GM12878 (cell line): ENCODE data around the gene VPS33B. TPM values are rescaled to one million over a fixed set of nuclear protein-coding genes. Genes with fewer than 3 reads are reported as not detected.

Experiments
- ATAC-seq: fragments of 200-7000 bp; cut with Tn5 transposase; 3 replicates; pipeline ENCODE4 v1.9.1; 2020; ENCODE audit warnings: mild to moderate bottlenecking, moderate library complexity
- BruUV-seq: library from RNA; stranded (reverse); fragments of 400-500 nt; replicated peaks from 2 replicates; lab custom pipeline; 2021; lab: Mats Ljungman, UMichigan
- CTCF ChIA-PET: fragments of 300-600 bp; sonication (Branson Sonifier 250); formaldehyde crosslinking; extraction: SDS; loops from one replicate; lab custom pipeline; 2021; ENCODE audit warnings: inconsistent platforms; lab: Yijun Ruan, JAX
- POLR2A ChIA-PET: fragments of 350-600 bp; formaldehyde crosslinking; extraction: SDS; loops from one replicate; lab custom pipeline; 2021; ENCODE audit warnings: inconsistent platforms; lab: Charles Lee
- RAD21 ChIA-PET: fragments of 300-600 bp; sonication (Branson Sonifier 250); formaldehyde crosslinking; loops from one replicate; lab custom pipeline; 2023; ENCODE audit warnings: antibody characterized with exemption; ENCODE audit not compliant: unreplicated experiment; lab: Charles Lee
- SMC1A ChIA-PET: fragments of 300-600 bp; sonication (Branson Sonifier 250); formaldehyde crosslinking; loops from one replicate; lab custom pipeline; 2023; ENCODE audit not compliant: unreplicated experiment, uncharacterized antibody; lab: Charles Lee
- DNase-seq: peaks from one replicate; pipeline ENCODE4 v3.0.0-alpha.2; 2011; ENCODE audit warnings: low read depth, low spot score
- FAIRE-seq: peaks from 3 replicates; lab custom pipeline; 2011; peaks lifted over from hg19 to GRCh38; lab: Jason Lieb, UNC
- H2AFZ ChIP-seq: 2 replicates; pipeline ENCODE4 v1.6.0; 2011; ENCODE audit warnings: low read depth, low read length, control low read depth; ENCODE audit not compliant: control insufficient read depth
- H3K27ac ChIP-seq: 2 replicates; pipeline ENCODE4 v1.5.1; 2011; ENCODE audit warnings: control low read depth; ENCODE audit not compliant: control insufficient read depth, insufficient read depth
- H3K27me3 ChIP-seq, 2 experiments: replicated peaks in 1 of 2; 2 replicates each; pipeline versions ENCODE4 v1.6.0 to v1.6.1; 2011; ENCODE audit warnings: low read length in 1 of 2; ENCODE audit not compliant: control insufficient read depth in 2 of 2, insufficient read depth in 2 of 2
- H3K36me3 ChIP-seq, 2 experiments: 2 replicates each; pipeline ENCODE4 v1.5.1; 2011; ENCODE audit warnings: low read length in 1 of 2; ENCODE audit not compliant: control insufficient read depth in 2 of 2, insufficient read depth in 2 of 2
- H3K4me1 ChIP-seq: 2 replicates; pipeline ENCODE4 v1.6.1; 2011; ENCODE audit warnings: mild to moderate bottlenecking, low read length, moderate library complexity, mixed read lengths; ENCODE audit not compliant: control insufficient read depth, insufficient read depth
- H3K4me2 ChIP-seq: 2 replicates; pipeline ENCODE4 v1.6.0; 2011; ENCODE audit warnings: control low read depth; ENCODE audit not compliant: control insufficient read depth, insufficient read depth
- H3K4me3 ChIP-seq: fragments of 200-600 bp; sonication (generic); 2 replicates; pipeline ENCODE4 v1.5.1; 2016
- H3K79me2 ChIP-seq: 2 replicates; pipeline ENCODE4 v1.6.0; 2011; ENCODE audit warnings: low read length; ENCODE audit not compliant: control insufficient read depth, insufficient read depth
- H3K9ac ChIP-seq: 2 replicates; pipeline ENCODE4 v1.8.0; 2011; ENCODE audit warnings: low read length, control low read depth, mixed read lengths; ENCODE audit not compliant: control insufficient read depth, insufficient read depth
- H3K9me3 ChIP-seq: replicated peaks from 3 replicates; pipeline ENCODE4 v1.5.1; 2011; ENCODE audit warnings: mild to moderate bottlenecking, low read length; ENCODE audit not compliant: control insufficient read depth, insufficient read depth
- H4K20me1 ChIP-seq: 2 replicates; pipeline ENCODE4 v1.6.0; 2011; ENCODE audit not compliant: control insufficient read depth, insufficient read depth
- ASH2L ChIP-seq: fragments of 300-600, 200-600 bp; sonication (generic); IDR thresholded peaks from 2 replicates; pipeline ENCODE4 v1.6.1; 2017; ENCODE audit warnings: low read depth, mild to moderate bottlenecking, borderline replicate concordance
- ATF2 ChIP-seq: IDR thresholded peaks from 2 replicates; pipeline ENCODE4 v1.6.1; 2012; ENCODE audit warnings: low read length, inconsistent platforms
- ATF3 ChIP-seq: IDR thresholded peaks from 2 replicates; pipeline ENCODE4 v1.6.1; 2011; ENCODE audit warnings: low read depth, mild to moderate bottlenecking, low read length, moderate library complexity, borderline replicate concordance; ENCODE audit errors: extremely low read depth
- BMI1 ChIP-seq: fragments of 450-650 bp; IDR thresholded peaks from 2 replicates; pipeline ENCODE4 v1.6.1; 2016; ENCODE audit warnings: mild to moderate bottlenecking, moderate library complexity, borderline replicate concordance
- CEBPB ChIP-seq, 2 experiments: fragments of 150-350 bp in 1 of 2; IDR thresholded peaks; 2 replicates each; pipeline ENCODE4 v1.6.1; 2012 to 2014; ENCODE audit warnings: low read depth in 2 of 2, low read length in 2 of 2, borderline replicate concordance in 1 of 2, inconsistent platforms in 1 of 2
- CREB1 ChIP-seq: IDR thresholded peaks from 2 replicates; pipeline ENCODE4 v1.6.1; 2012; ENCODE audit warnings: low read depth, mild to moderate bottlenecking, inconsistent platforms
- E4F1 ChIP-seq: fragments of 450-650 bp; IDR thresholded peaks from 2 replicates; pipeline ENCODE4 v1.6.1; 2018; ENCODE audit warnings: borderline replicate concordance, mild to moderate bottlenecking; ENCODE audit not compliant: partially characterized antibody
- EGR1 ChIP-seq, 2 experiments: IDR thresholded peaks; 1 replicate in 1 of 2; 2 replicates in 1 of 2; pipeline ENCODE4 v1.6.1; 2011 to 2012; ENCODE audit warnings: low read depth in 2 of 2, low read length in 2 of 2, borderline replicate concordance in 1 of 2, mild to moderate bottlenecking in 1 of 2, moderate library complexity in 1 of 2
- EZH2 ChIP-seq: IDR thresholded peaks from 2 replicates; pipeline ENCODE4 v1.6.1; 2012; ENCODE audit warnings: low read depth, mild to moderate bottlenecking, control low read depth, inconsistent platforms, low read length, borderline replicate concordance; ENCODE audit not compliant: control insufficient read depth
- FOXM1 ChIP-seq: IDR thresholded peaks from 2 replicates; pipeline ENCODE4 v1.6.1; 2012; ENCODE audit warnings: low read depth, mild to moderate bottlenecking, inconsistent platforms, low read length, moderate library complexity
- HDAC6 ChIP-seq: fragments of 200-600 bp; sonication (generic); IDR thresholded peaks from one replicate; pipeline ENCODE4 v1.8.0; 2017; ENCODE audit warnings: antibody characterized with exemption; ENCODE audit not compliant: unreplicated experiment
- JUND ChIP-seq: IDR thresholded peaks from 2 replicates; pipeline ENCODE4 v1.6.1; 2012; ENCODE audit warnings: low read depth, mild to moderate bottlenecking, low read length, improper control_type of control experiment, moderate library complexity
- NBN ChIP-seq: fragments of 450-650 bp; IDR thresholded peaks from 2 replicates; pipeline ENCODE4 v1.6.1; 2016
- POU2F2 ChIP-seq: IDR thresholded peaks from 3 replicates; pipeline ENCODE4 v1.6.1; 2011; ENCODE audit warnings: low read depth, mild to moderate bottlenecking, low read length, borderline replicate concordance
- SRF ChIP-seq, 2 experiments: IDR thresholded peaks; 2 replicates each; pipeline ENCODE4 v1.6.1; 2011; ENCODE audit warnings: low read depth in 2 of 2, low read length in 2 of 2, mild to moderate bottlenecking in 1 of 2, moderate library complexity in 1 of 2
- TCF12 ChIP-seq: IDR thresholded peaks from 2 replicates; pipeline ENCODE4 v1.6.1; 2011; ENCODE audit warnings: low read depth, mild to moderate bottlenecking, low read length
- WRNIP1 ChIP-seq: IDR thresholded peaks from 2 replicates; pipeline ENCODE4 v1.6.1; 2011; ENCODE audit warnings: low read depth, low read length, improper control_type of control experiment, borderline replicate concordance
- ZNF384 ChIP-seq: IDR thresholded peaks from 2 replicates; pipeline ENCODE4 v1.6.1; 2012; ENCODE audit warnings: low read depth, mild to moderate bottlenecking, low read length, improper control_type of control experiment, borderline replicate concordance
- WGBS: methylation state at CpG from one replicate; pipeline ENCODE4 v1.1.6; 2016; ENCODE audit warnings: low lambda C conversion rate; ENCODE audit not compliant: insufficient replicate concordance, insufficient coverage; ENCODE audit errors: missing lambda C conversion rate; 5-methylcytosine and 5-hydroxymethylcytosine counted together
- in situ Hi-C: fragments of 300-500 bp; cut with MboI; formaldehyde crosslinking; loops from 9 replicates; pipeline ENCODE4 v1.14.3; 2018; ENCODE audit warnings: mixed read lengths
- intact Hi-C: fragments of 100-400 bp; cut with micrococcal nuclease; formaldehyde crosslinking; loops from one replicate; pipeline ENCODE4 v1.14.2; 2022; ENCODE audit not compliant: unreplicated experiment
- polyA plus RNA-seq, 11 experiments: library from polyadenylated mRNA; depleted of rRNA in 4 of 11; unstranded in 6 of 11; stranded (reverse) in 5 of 11; fragments of >200 nt; fragmentation: Nextera tagmentation in 4 of 11; fragmentation: Illumina TruSeq in 1 of 11; extraction: Ambion mirVana in 4 of 11; extraction: Trizol in 1 of 11; gene quantifications; 1 replicate in 1 of 11; 2 replicates in 10 of 11; pipeline versions ENCODE4 v1.2.1 to v1.2.3, GENCODE V29; 2011 to 2016; ENCODE audit warnings: inconsistent platforms in 2 of 11, missing spikeins in 2 of 11, low read depth in 1 of 11
- total RNA-seq, 4 experiments: library from RNA; depleted of rRNA in 3 of 4; stranded (reverse); fragments of >200 nt in 3 of 4; fragmentation: Illumina TruSeq in 1 of 4; extraction: Trizol in 1 of 4; gene quantifications; 2 replicates each; pipeline versions ENCODE4 v1.2.1 to v1.2.3, GENCODE V29; 2013 to 2021

VPS33B gene
- total and polyA plus RNA-seq, 10 of the 15 experiments (the other 5 are each of a cell fraction or from before 2014, with no cell fraction given): 11.4 to 21.5 (median 15.2) TPM

- TF ChIP-seq ATF3: no peak
Measured at GRCh38 chr15:90962021-90962420, 60.4 kb downstream of the VPS33B start (continued).

GRCh38 chr15:90960298-90961091 is 61.9 kb downstream of the VPS33B start:
- ATAC-seq: no peak
- TF ChIP-seq WRNIP1 (no peak), CREB1 (no peak), FOXM1 (no peak), E4F1 (no peak), EGR1 (IDR thresholded peaks at IDR 0.05; ENCODE audit: borderline replicate concordance in 1 of 2, low read depth in 2 of 2, low read length in 2 of 2) (no peak), BMI1 (no peak), ASH2L (no peak), JUND (no peak), NBN (no peak), CEBPB (IDR thresholded peaks at IDR 0.05; ENCODE audit: borderline replicate concordance in 1 of 2, low read depth in 2 of 2, low read length in 2 of 2) (no peak), EZH2 (no peak), SRF (IDR thresholded peaks at IDR 0.05; ENCODE audit: low read depth in 2 of 2, low read length in 2 of 2) (no peak), ATF2 (no peak), ZNF384 (no peak), POU2F2 (no peak), TCF12 (no peak), HDAC6 (no peak)

More at GRCh38 chr15:90960298-90961091, 61.9 kb downstream of the VPS33B start:
- Histone ChIP-seq H3K4me2 (no peak overlapping the region), H3K4me1 (peaks cover 3% of the 10 kb centered on the region; the same call in 1 of the 2 replicates), H2AFZ (no peak overlapping the region), H3K27ac (no peak overlapping the region), H3K9me3 (no peaks in the 10 kb centered on the region), H3K4me3 (no peak overlapping the region), H3K27me3 (no peaks in the 10 kb centered on the region), H4K20me1 (no peaks in the 10 kb centered on the region), H3K36me3 (peaks cover 23 to 25% of the 10 kb centered on the region in 2 experiments), H3K79me2 (peaks cover 21% of the 10 kb centered on the region), H3K9ac (no peak overlapping the region)
- no TSS peak for BruUV-seq
- intact Hi-C loops (no loop called here), in situ Hi-C loops (loop anchor here (25.0 kb wide), 1 partner anchor 1373 kb away; the partner anchor contains the start of gene TICRR)
- DNase-seq (no peak), FAIRE-seq (no peak)
- SMC1A ChIA-PET: interaction anchor here (1.4 to 1.7 kb wide), 2 partner anchors 19 to 89 kb away, joined by 4 to 5 read pairs; no protein-coding TSS in a partner anchor
- 87% methylated on average over 20 of the region's 20 CpGs for WGBS
- RAD21 ChIA-PET: no interaction called here
- POLR2A ChIA-PET: no interaction called here
- CTCF ChIA-PET: interaction anchor here (0.6 to 2.2 kb wide), 4 partner anchors 11 to 943 kb away, joined by 3 to 7 read pairs (median 4); no protein-coding TSS in a partner anchor
